SKM-1 treated with dmso at 0.1 percent for 144 hours (cell line): ENCODE data around the gene PTPRN2.

Experiments
- DNase-seq: peaks from one replicate; lab custom pipeline; 2025; ENCODE audit not compliant: unreplicated experiment; lab: John Stamatoyannopoulos, UW

Gene PTPRN2

DNA sequence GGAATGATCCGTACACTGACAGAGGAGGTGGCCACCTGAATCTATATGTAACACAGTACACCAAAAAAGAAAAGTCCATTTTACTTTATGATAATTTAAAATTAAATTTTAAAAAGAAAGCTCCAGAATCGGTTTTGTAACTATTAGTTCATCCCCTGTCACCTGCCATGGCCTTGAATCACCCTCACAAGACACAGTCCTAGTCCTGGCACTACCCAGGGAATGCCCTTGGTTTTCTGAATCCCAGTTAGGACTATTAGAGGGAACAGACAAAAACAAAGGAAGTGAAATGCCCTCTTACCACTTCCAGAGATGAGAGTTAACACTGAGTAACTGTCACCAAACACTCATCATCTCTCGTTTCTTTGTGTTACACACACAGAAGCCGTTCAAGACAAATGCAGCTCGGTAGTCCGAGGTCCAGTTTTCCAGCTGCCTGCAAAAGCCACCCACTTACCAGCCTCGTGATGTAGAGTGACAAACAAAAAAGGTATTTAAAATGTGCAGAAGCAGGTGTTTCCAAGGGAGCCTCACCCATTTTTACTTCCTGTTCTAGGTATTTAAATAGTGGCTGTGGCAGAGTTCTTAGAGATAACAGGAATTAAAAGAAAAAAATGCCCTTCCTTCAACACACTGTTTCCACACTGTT lies 6.1 kb downstream of the PTPRN2 start:
- DNase-seq: no peak

DNA sequence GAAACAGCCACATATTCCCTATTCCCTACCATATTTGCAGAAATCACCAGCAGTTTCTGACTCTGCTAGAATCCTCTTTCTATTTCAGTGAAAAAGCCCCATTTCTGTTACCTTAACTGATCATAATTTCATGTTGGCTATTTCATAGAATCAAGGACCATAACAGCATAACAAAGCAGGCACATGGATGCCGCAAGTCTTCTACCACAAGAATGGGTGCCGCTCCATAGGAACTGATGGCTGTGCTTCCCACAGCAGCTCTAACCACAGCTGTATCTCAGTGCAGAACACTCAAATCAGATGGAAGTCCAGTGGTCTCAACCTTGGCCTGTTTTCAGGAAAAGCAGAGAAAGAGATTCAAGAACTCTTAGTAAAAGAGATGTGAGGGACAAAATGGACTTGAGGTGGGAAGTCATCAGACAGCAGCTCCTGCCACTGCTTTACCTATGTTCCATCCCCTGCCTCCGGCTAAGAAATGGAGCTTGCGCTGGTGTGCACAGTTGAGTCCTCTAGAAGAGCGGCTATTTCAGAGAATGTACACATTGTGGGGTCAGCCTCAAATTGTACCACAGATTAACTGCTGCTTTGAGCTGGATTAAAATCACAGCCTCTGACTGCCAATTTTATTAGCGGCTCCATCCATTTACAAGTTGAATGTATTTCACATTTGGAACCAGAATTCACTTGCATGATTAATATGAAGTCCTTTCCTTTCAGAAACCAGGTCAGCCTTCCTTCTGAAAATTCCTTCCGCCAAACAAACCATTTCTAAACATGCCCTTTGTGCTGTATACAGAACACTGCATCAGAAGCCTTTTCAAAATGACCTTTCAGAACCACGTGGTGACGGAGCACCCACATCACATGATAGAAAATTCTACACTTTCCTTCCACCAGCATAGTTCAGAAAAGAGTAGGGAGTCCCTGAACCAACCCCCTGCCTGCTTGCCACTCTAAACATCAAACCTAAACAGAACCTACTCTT lies 7.7 kb downstream of the PTPRN2 start:
- DNase-seq: no peak

GRCh38 chr7:158576050-158576762 lies 11.4 kb downstream of the PTPRN2 start:
- DNase-seq: peak; percentile 79

- no peak for DNase-seq
Observed at GRCh38 chr7:158574308-158575036, 13.2 kb downstream of the PTPRN2 start.

DNA sequence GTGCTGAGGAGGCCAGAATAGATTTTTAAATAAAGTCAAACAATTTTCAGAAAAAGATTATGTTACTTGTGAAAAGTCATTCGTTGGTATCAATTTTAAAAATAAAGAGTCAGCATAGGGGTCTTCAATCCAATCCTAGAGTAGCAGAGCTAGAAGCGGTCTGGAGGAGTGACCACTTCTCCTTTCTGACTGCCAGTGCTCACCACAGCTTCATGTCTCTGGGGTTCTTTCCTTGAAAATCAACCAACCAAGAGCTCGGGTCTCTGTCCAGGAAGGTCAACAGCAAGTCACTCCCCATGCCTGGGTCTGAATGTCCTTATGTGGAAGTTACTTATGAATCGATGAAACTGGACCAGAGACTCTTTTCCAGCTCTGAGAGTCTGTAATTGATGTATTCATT lies 14.3 kb downstream of the PTPRN2 start:
- peak; percentile 73 for DNase-seq

DNA sequence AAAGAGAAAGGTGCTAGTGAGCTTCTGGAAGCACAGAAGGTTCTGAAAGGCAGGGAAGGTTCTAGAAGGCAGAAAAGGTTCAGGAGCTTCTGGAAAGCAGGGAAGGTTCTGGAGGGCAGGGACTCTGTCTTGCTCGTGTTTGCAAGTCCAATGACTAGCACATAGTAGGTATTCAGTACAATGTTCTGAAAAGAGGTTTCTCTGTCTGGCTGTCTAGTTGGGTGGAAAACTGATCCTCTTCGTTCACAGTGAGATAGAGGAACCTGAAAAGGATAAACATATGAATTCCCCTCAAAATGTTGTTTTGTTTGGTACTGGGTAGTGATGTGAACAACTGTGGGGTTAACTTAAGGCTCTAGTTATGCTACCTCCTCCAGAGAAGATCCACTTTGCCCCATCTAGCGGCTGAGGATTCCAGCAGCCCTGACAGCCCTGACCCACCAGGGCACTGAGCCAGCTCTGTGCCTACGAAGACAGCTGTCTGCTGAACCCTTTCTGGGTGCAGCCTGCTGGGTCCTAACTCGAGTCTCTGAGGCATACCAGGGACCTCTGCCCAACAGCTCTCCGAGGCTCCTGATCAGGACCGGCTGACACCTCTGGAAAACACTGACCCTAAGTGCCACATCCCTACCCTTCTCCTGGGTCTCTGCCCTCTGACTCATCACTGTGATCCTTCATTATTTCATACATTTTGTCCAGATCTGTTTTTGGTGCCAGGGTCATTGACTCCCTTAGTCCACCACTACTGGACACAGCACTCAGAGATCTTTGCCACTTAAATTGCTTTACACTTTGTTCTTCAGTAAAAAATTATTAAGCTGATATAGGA lies 15.4 kb downstream of the PTPRN2 start:
- no peak for DNase-seq

DNA sequence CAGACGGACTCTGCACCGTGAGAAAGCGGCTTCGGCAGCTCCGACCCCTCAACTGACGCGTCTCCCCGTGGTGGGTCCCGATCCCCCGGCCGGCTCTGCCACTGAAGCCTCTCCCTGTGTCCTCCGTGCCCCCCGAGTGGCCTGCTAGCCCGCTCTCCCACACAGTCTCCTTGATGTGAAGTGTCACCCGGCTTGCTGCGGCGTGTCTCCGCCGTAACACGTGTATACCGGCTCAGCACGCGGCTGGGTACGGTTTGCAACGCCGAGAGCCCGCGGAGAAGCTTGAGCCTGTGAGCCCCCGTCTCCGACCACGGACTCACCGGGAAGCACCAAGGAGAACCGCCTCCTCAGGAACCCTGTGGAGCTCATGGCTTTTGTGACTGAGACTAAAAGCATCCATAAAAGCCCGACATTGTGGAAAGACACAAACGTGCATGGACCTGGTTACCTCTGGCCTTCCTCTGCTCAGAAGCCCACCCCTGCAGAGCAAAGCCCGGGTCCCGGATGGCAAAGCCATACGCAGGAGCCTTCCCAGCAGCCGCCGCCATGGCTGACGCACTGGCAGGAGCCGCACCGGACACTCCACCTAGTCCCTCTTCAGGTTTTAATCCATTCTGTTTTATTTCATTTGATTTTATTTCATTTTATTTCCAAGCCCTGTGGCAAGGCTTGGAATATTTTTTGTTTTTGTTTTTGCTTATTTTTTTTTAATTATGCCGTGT lies 17.0 kb downstream of the PTPRN2 start:
- DNase-seq: no peak

- no peak for DNase-seq
Observed at GRCh38 chr7:158569858-158570323, 17.7 kb downstream of the PTPRN2 start.

- no peak for DNase-seq
Observed at GRCh38 chr7:158568974-158569857, 18.4 kb downstream of the PTPRN2 start.

- DNase-seq: no peak
Observed at GRCh38 chr7:158567153-158567603, 20.4 kb downstream of the PTPRN2 start.

GRCh38 chr7:158564663-158565035 lies 23.0 kb downstream of the PTPRN2 start:
- DNase-seq: no peak

GRCh38 chr7:158563911-158564662 lies 23.5 kb downstream of the PTPRN2 start:
- DNase-seq: no peak

GRCh38 chr7:158563051-158563450 lies 24.6 kb downstream of the PTPRN2 start:
- no peak for DNase-seq

- DNase-seq: no peak
Observed at GRCh38 chr7:158562517-158562916, 25.1 kb downstream of the PTPRN2 start.

DNA sequence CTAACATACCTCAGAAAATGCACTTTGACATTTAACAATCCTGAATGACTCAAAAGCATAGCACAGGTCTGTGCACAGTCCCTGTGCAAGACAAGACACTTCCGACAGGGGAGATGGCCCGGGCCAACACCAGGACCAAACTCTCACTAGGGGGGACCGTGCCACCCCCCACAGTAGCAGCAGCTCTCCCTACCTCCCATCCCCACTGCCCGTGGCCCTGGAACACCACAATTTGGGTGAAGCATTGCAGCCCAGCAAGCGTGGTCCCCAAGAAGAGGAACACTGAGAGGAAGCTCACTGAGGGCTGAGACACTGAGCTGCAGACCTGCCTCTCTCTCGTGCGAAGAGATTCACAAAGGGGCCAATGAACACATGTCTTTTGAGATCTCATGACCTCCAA lies 26.0 kb downstream of the PTPRN2 start:
- DNase-seq: no peak

GRCh38 chr7:158560386-158560785 lies 27.2 kb downstream of the PTPRN2 start:
- no peak for DNase-seq

GRCh38 chr7:158559356-158559755 lies 28.3 kb downstream of the PTPRN2 start:
- peak; percentile 50 for DNase-seq

DNA sequence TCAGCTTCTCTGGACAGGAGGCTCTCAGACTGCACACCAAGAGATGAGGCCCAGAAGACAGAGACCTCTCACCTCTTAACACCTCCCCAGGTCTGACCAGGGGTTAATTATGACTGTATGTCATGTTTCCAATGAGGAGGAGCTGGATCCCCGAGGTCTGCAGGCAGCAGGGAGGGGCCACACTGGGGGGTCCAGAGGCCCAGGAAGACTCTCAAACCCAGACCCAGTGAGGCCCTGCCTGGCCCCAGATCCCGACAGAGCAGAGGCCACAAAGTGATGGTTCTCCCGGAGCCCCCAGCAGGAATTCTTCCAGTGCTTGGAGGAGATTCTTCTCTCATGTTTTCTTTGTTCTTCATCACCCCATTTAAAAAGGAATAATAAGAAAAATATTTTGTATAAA lies 28.8 kb downstream of the PTPRN2 start:
- no peak for DNase-seq
